Neural cell (in vitro differentiated cells): Measurements from ENCODE around the gene AGA.

ENCODE experiments used
- CTCF ChIP-seq: fragments of 450-650 bp; IDR thresholded peaks from 2 replicates; pipeline ENCODE4 v1.5.1; 2014; ENCODE audit warnings: antibody characterized with exemption, mild to moderate bottlenecking, moderate library complexity; ENCODE audit not compliant: poor library complexity, severe bottlenecking
- POLR2AphosphoS5 ChIP-seq: IDR thresholded peaks from 2 replicates; pipeline ENCODE4 v1.6.1; 2012

GRCh38 chr4:177391287-177391686 is 51.0 kb downstream of the AGA start:
- TF ChIP-seq POLR2AphosphoS5 (no peak), CTCF (no peak)
